COR-L47 (cell line): ENCODE results near the gene MPDZ.

Experiments used
- DNase-seq: peaks from one replicate; lab custom pipeline; 2025; lab: John Stamatoyannopoulos, UW

The MPDZ gene, protein sequence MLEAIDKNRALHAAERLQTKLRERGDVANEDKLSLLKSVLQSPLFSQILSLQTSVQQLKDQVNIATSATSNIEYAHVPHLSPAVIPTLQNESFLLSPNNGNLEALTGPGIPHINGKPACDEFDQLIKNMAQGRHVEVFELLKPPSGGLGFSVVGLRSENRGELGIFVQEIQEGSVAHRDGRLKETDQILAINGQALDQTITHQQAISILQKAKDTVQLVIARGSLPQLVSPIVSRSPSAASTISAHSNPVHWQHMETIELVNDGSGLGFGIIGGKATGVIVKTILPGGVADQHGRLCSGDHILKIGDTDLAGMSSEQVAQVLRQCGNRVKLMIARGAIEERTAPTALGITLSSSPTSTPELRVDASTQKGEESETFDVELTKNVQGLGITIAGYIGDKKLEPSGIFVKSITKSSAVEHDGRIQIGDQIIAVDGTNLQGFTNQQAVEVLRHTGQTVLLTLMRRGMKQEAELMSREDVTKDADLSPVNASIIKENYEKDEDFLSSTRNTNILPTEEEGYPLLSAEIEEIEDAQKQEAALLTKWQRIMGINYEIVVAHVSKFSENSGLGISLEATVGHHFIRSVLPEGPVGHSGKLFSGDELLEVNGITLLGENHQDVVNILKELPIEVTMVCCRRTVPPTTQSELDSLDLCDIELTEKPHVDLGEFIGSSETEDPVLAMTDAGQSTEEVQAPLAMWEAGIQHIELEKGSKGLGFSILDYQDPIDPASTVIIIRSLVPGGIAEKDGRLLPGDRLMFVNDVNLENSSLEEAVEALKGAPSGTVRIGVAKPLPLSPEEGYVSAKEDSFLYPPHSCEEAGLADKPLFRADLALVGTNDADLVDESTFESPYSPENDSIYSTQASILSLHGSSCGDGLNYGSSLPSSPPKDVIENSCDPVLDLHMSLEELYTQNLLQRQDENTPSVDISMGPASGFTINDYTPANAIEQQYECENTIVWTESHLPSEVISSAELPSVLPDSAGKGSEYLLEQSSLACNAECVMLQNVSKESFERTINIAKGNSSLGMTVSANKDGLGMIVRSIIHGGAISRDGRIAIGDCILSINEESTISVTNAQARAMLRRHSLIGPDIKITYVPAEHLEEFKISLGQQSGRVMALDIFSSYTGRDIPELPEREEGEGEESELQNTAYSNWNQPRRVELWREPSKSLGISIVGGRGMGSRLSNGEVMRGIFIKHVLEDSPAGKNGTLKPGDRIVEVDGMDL (N-terminal part only)

DNA sequence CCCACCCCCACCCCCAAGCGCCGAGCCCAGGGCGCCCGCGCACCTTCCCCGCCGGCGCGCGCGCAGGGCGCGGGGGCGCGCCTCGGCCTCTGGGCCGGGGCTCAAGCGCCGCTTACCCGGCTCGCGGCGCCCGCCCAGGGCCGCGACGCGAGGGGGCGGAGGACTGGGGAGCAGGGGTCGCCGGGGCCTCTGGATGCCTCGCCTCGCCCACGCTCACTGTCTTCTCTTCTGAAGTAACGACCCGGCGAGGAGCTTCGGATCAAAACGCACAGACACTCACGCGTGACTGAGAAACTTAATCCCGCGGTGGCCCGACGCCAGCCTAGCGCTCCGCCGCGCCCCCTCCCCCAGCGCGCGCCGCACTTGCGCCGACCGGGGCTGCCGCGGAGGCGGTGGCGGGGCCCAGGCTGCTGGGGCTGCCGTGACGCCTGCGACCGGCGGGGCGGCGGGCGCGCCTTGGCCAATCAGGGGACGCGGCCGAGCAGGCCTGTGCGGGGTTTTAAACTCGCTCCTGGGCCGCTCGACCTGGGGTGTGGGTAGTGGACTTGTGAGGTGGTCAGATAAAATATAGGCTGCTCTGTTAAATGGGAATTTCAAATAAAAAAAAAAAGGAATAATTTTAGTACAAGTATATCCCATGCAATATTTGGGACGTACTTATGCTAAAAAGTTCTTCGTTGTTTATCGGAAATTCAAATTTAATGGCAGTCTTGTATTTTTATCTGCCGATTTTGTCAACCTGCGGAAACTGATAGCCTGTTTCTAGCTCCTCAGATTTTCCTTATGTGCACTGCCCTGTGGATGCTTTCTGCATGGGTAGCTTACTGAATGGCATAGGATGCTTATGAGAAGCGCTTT is at the start of gene MPDZ:
Gene MPDZ, minus strand, starts transcription at position 409 of the 858 bp plus-strand sequence. CDS start 29,377 bp downstream, outside the sequence.
- peak; percentile 76 for DNase-seq

- no peak for DNase-seq
Observed at GRCh38 chr9:13324988-13325387, 45.5 kb upstream of the MPDZ start.

- no peak for DNase-seq
Observed at GRCh38 chr9:13322828-13323550, 43.5 kb upstream of the MPDZ start.

- no peak for DNase-seq
Observed at GRCh38 chr9:13318027-13318426, 38.5 kb upstream of the MPDZ start.

GRCh38 chr9:13296972-13297371 is 17.5 kb upstream of the MPDZ start:
- DNase-seq = no peak

DNA sequence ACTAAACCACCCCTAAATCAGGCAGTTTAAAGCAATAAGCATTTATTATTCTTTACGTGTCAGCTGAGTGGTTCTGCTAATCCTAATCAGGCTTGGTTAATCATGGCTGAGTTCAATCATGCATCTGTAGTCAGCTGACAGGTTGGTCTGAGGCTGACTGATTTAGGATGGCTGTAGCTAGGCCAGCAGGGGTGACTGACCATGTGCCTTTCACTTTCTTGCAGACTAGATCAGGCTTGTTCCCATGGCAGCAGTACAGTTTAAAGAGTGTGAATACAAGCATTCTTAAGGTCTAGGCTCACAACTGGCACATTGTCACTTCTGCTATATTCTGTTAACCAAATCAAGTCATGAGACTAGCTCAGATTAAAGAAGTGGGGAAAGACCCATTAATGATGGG is 16.1 kb upstream of the MPDZ start:
- no peak for DNase-seq

- no peak for DNase-seq
Observed at GRCh38 chr9:13292782-13293181, 13.3 kb upstream of the MPDZ start.

DNA sequence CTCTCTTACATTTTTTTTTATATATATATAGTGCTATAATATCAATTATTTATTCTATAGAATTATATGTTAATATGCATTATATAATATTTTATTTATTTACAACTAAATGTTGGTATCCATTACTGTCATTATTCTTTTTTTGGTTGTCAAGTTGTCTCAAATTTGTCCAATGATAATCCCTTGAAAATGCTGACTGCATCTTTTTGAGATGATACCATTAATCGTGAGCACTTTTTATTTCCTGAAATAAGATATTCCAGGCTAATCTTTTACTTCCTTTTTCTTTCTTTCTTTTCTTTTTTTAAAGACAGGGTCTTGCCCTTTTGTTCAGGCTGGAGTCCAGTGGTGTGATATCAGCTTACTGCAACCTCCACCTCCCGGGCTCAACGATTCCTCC is 12.7 kb upstream of the MPDZ start:
- no peak for DNase-seq

DNA sequence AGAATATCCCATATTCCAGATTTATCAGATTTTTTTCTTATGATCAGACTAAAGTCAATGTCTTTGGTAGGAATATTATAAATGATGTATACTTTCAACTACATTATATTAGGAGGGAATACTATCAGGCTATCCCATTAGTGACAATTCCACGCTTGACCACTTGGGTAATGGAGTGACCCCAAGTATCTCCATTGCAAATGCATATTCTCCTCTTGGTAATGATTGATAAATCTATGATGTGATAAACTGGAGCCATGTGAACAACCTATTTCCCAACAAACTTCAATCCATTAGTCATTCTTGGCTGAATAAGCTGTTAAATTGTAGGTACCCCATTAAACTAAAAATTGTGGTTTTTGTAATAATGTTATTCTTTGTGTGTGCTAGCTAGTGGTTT is 12.2 kb upstream of the MPDZ start:
- no peak for DNase-seq

DNA sequence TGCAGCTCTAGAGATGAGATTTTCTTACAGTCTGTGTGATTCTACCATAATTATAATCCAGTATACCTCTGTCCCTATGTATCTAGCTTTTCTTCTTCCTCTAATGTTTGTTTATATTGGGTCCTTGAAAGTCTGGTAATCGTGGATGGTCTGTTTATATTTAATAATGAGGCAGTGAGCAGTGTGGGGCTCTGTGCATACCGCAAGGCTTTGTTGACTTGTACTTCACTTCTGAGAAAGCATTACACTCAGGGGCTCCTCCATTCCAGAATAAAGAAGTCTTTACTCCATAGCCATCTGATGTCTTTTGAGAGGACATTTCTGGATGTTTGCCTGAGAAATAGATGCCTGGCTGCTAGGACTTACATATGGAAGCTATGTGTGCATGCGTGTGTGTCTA is 4.5 kb upstream of the MPDZ start:
- DNase-seq = no peak

DNA sequence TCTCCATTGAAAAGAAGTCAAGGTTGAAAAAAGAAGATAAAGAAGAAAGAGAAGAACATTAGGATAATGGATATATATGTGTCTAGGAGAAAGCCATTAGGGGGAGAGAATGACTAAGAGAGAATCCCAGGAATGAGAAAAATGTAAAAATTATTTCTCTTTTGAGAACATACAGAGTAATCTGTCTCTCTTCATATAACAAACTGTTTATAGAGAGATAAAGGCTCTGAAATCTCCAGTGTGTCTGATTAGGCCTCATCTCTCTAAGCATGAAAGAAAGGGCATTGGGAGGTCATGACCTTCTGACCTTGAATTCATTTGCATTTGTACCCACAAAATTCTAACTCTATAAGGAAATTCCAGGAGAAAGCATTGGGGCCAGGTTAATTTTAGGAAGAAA is 3.5 kb upstream of the MPDZ start:
- DNase-seq = no peak

DNA sequence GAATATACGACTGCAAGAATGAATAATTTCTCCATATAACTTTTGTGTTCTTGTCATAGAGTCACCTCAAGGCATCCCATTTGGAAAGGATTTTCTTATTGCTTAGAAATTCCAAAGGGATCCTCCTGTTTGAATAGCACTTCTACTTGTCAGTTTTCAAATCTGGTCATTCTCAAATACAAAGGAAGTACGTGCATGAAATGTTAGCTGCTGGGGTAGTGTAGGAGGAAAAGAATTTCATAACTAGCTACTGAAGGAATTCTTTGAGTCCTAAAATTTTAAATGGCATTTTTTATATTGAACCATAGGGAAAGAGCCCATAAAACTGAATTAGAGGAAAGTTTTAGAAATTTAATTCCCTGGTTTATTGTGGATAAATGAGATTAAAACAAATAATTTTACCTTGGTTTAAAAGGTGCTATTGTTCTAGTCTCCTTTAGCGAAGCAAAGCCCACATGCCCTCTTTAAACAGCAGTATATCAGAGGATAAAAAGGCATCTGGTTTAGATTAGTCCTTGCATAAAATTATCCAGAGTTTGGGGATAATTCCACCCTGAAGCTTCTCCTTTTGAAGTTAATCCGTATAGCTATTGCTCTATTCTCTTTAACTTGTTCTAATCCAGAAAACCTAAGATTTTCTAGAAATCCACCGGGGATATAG is 2.0 kb upstream of the MPDZ start:
- no peak for DNase-seq

DNA sequence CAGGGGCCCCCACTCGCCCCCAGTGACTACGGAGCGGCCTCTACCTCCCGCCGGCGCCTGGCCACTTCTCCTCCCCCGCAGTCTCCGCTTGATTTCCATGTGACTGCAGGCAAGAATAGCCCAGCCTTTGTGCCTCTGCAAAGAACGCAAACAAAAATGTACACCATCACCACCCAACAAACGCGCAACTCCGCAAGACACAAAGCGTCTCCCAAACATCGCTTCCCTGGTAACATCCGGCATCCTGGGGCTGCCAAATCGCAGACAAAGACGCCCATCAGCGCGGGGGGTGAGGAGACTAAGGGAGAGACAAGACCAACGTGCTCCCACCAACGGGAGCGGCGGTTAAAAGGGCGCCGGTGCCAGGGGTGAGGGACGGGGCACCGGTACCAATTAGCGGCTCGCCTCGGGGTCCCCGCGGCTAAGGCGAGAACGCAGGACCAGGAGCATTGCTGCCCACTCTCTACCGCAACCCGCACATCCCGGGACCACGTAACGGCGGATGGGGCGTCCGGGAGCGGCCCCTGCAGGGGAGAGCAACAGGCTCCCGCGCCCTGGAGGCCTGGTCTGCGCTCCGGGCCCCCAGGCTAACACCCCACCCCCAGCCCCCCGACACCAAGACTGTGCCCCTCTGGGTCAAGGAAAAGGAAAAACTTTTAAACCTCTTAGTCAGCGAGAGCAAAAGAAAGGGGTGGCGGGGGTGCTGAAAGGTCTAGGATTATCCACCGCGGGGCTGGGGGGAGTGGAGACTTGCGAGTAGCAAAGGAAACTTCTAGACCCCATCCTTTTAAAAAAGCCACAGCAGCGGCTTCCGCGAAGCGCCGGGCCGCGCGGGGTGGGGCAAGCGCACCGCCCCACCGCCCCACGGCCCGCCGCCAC is 885 bp downstream of the MPDZ start:
- peak; percentile 81 for DNase-seq

DNA sequence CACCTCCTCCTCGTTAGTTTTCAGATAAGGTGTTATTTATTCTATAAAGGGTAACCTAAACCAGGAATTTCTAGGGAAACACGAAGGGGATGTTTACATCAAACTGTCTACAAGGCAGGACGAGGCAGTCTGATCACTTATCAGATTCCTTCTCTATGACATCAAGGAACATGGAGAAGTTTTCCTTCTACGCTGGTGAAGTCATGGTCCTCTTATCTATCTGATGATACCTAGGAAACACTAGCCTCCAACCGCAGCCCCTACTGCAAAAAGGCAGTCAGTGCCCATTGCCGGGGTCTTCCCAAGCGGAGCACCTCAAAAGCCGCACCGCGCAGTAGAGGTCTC is 1.5 kb downstream of the MPDZ start:
- no peak for DNase-seq

GRCh38 chr9:13274886-13275641 is 4.4 kb downstream of the MPDZ start:
- peak; percentile 3 for DNase-seq

- no peak for DNase-seq
Observed at GRCh38 chr9:13270734-13271133, 8.8 kb downstream of the MPDZ start.

DNA sequence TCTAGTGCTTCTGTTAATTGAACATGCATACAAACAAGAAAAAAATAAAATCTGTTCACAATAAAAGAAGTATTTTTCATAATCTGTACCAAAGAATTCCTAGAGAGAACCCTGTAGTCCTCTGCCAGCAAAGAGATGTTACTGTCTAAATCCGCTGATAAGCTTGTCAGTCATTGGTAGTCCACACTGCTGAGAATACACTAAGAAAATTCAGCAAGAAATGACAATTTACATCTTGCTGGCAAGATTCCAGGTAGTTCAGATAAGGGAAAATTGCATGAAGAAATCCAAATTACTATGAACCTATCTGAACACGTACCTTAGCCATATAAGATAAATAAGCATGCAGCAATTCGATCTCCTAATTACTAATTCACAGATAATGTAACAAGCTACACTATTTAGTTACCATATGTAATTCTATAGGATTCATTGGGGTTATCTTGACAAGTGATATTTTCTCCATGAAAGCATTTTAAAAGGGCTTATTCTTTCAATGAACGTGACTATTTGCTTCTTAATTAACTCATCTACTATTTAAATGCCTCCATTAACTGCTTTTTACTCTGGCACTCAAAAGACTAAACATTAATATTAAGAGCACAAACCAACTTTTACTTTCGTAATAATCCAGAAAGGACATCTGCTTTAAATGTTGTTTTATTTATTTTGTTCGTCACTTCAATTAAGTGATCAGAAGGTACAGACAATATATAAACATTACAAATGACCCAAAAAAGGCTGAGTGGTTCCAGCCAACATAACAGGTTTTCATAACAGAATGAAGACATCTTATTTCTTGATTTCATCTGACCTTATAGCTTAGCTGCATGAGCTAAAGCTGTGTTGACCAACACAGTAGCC is 9.7 kb downstream of the MPDZ start:
- DNase-seq = no peak

DNA sequence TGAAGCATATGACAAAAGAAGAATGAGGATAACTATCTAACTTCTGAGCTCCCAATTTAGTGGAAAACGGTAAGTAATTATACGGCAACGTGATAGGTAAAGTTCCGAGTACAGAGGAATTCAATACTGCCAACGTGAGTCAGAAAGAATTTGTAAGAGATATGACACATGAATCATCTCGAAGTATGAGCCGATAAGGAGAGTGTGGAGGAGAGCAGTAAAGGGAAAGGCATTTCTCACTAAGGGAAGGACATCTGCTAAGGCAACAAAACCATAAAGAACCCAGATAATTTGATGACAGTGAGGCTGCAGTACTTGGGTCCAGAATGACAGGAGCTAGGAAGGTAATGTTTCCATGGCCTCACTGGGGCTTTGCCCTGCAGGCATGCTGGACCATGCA is 11.0 kb downstream of the MPDZ start:
- no peak for DNase-seq
